ENCODE data around the gene PADI1.
"Not testable (repeated sequence)": the region's sequence is repeated elsewhere in the genome, so short reads cannot be mapped to it uniquely, and the experiment has no call there.

GRCh38 chr1:17241780-17242074 is 36.8 kb downstream of the PADI1 start:
- TF ChIP-seq, protein P1, sequence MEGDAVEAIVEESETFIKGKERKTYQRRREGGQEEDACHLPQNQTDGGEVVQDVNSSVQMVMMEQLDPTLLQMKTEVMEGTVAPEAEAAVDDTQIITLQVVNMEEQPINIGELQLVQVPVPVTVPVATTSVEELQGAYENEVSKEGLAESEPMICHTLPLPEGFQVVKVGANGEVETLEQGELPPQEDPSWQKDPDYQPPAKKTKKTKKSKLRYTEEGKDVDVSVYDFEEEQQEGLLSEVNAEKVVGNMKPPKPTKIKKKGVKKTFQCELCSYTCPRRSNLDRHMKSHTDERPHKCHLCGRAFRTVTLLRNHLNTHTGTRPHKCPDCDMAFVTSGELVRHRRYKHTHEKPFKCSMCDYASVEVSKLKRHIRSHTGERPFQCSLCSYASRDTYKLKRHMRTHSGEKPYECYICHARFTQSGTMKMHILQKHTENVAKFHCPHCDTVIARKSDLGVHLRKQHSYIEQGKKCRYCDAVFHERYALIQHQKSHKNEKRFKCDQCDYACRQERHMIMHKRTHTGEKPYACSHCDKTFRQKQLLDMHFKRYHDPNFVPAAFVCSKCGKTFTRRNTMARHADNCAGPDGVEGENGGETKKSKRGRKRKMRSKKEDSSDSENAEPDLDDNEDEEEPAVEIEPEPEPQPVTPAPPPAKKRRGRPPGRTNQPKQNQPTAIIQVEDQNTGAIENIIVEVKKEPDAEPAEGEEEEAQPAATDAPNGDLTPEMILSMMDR (conservative IDR thresholded peaks at IDR 0.05 in 1 of 2, IDR thresholded peaks at IDR 0.05 in 1 of 2; ENCODE audit: extremely low read depth in 1 of 2, insufficient read depth in 1 of 2, low read depth in 1 of 2, low read length in 2 of 2): not testable (repeated sequence)
- not testable (repeated sequence) for TF ChIP-seq EZH2 (IDR thresholded peaks at IDR 0.05; ENCODE audit: borderline replicate concordance, low read length)

Measured in mammary epithelial cell (primary cell).